HCT116 (cell line): ENCODE measurements around the gene SPRR2E.

ENCODE experiments used
- CEBPB ChIP-seq: IDR thresholded peaks from 2 replicates; pipeline ENCODE4 v1.6.1; 2012; ENCODE audit warnings: low read depth
- EZH2 ChIP-seq: fragments of 200-600 bp; sonication (generic); IDR thresholded peaks from 2 replicates; pipeline ENCODE4 v1.6.1; 2017; ENCODE audit warnings: antibody characterized with exemption, mixed run types
- FOSL1 ChIP-seq: IDR thresholded peaks from 2 replicates; pipeline ENCODE4 v1.6.1; 2012; ENCODE audit warnings: low read depth
- MAX ChIP-seq: IDR thresholded peaks from 2 replicates; pipeline ENCODE4 v1.6.1; 2012
- POLR2A ChIP-seq: IDR thresholded peaks from 2 replicates; pipeline ENCODE4 v1.7.0; 2011; ENCODE audit warnings: borderline replicate concordance; ENCODE audit not compliant: insufficient read depth, insufficient read length; ENCODE audit errors: extremely low read depth
- POLR2AphosphoS5 ChIP-seq: IDR thresholded peaks from 2 replicates; pipeline ENCODE4 v1.6.1; 2011; ENCODE audit warnings: mild to moderate bottlenecking, low read depth, low read length, moderate library complexity
- REST ChIP-seq: IDR thresholded peaks from 2 replicates; pipeline ENCODE4 v1.6.1; 2012; ENCODE audit warnings: low read depth
- SIN3A ChIP-seq: IDR thresholded peaks from 2 replicates; pipeline ENCODE4 v1.6.1; 2012; ENCODE audit warnings: low read depth
- ZBTB33 ChIP-seq: IDR thresholded peaks from 2 replicates; pipeline ENCODE4 v1.6.1; 2011; ENCODE audit warnings: mild to moderate bottlenecking, low read length, moderate library complexity; ENCODE audit not compliant: insufficient replicate concordance; ENCODE audit errors: extremely low read depth

GRCh38 chr1:153087652-153088051, 6.7 kb downstream of the SPRR2E start:
- TF ChIP-seq SIN3A: no peak
- no peak for TF ChIP-seq EZH2
- TF ChIP-seq ZBTB33: no peak
- TF ChIP-seq FOSL1: no peak
- TF ChIP-seq MAX: no peak
- no peak for TF ChIP-seq REST
- no peak for TF ChIP-seq POLR2AphosphoS5
- TF ChIP-seq CEBPB: no peak
- no peak for TF ChIP-seq POLR2A
